Measurements from ENCODE around the gene RAB9A. TPM values are rescaled to one million over a fixed set of nuclear protein-coding genes. Genes with fewer than 3 reads are reported as not detected.

Gene RAB9A
- total and polyA plus RNA-seq, 2 experiments from 2014 or later: 33.7 to 36.3 TPM

GRCh38 chrX:13685126-13685763, 3.7 kb upstream of the RAB9A start:
- Histone ChIP-seq H3K27ac (no peak overlapping the region), H3K4me1 (ENCODE audit: low read depth) (peaks cover 1% of the 10 kb centered on the region), H3K27me3 (peaks cover 3% of the 10 kb centered on the region), H3K9me3 (ENCODE audit: low read depth) (no peaks in the 10 kb centered on the region), H3K4me3 (no peak overlapping the region), H3K36me3 (no peaks in the 10 kb centered on the region)
- TF ChIP-seq CTCF (IDR thresholded peaks at IDR 0.05; ENCODE audit: low read depth, low read length): no peak
- DNase-seq (ENCODE audit: low read depth in 1 of 2, low spot score in 1 of 2): no peak

GRCh38 chrX:13687203-13687602, 1.7 kb upstream of the RAB9A start:
- no peak for DNase-seq (ENCODE audit: low read depth in 1 of 2, low spot score in 1 of 2)

GRCh38 chrX:13688384-13688957, 457 bp upstream of the RAB9A start:
- no peaks in the 10 kb centered on the region for H3K36me3 ChIP-seq
- no peaks in the 10 kb centered on the region for H3K9me3 ChIP-seq (ENCODE audit: low read depth)
- peaks cover 16% of the 10 kb centered on the region for H3K4me1 ChIP-seq (ENCODE audit: low read depth)
- no peak for TF ChIP-seq CTCF (IDR thresholded peaks at IDR 0.05; ENCODE audit: low read depth, low read length)
- H3K27me3 ChIP-seq: peaks cover 3% of the 10 kb centered on the region
- H3K4me3 ChIP-seq: peak overlapping the region; percentile 64
- H3K27ac ChIP-seq: peak overlapping the region; percentile 96
- no peak for DNase-seq (ENCODE audit: low read depth in 1 of 2, low spot score in 1 of 2)

More at GRCh38 chrX:13687203-13687602, 1.7 kb upstream of the RAB9A start:
- Histone ChIP-seq H3K4me3 (no peak overlapping the region), H3K4me1 (ENCODE audit: low read depth) (peaks cover 6% of the 10 kb centered on the region), H3K27ac (no peak overlapping the region), H3K36me3 (no peaks in the 10 kb centered on the region), H3K27me3 (peaks cover 3% of the 10 kb centered on the region), H3K9me3 (ENCODE audit: low read depth) (no peaks in the 10 kb centered on the region)
- TF ChIP-seq CTCF (IDR thresholded peaks at IDR 0.05; ENCODE audit: low read depth, low read length): no peak

- Histone ChIP-seq H3K36me3 (no peaks in the 10 kb centered on the region), H3K27ac (peak overlapping the region; percentile 96), H3K4me3 (peak overlapping the region; percentile 64), H3K9me3 (ENCODE audit: low read depth) (no peaks in the 10 kb centered on the region), H3K4me1 (ENCODE audit: low read depth) (peaks cover 29% of the 10 kb centered on the region), H3K27me3 (peaks cover 3% of the 10 kb centered on the region)
- TF ChIP-seq CTCF (IDR thresholded peaks at IDR 0.05; ENCODE audit: low read depth, low read length): no peak
- DNase-seq (ENCODE audit: low read depth in 1 of 2, low spot score in 1 of 2): peak; percentile 27 to 36
These were observed 848 bp downstream of the RAB9A start for GRCh38 chrX:13689741-13690211.

- Histone ChIP-seq H3K27ac (no peak overlapping the region), H3K4me3 (no peak overlapping the region), H3K9me3 (ENCODE audit: low read depth) (no peaks in the 10 kb centered on the region), H3K4me1 (ENCODE audit: low read depth) (peaks cover 30% of the 10 kb centered on the region), H3K27me3 (peaks cover 3% of the 10 kb centered on the region), H3K36me3 (no peaks in the 10 kb centered on the region)
- TF ChIP-seq CTCF (IDR thresholded peaks at IDR 0.05; ENCODE audit: low read depth, low read length): no peak
- DNase-seq (ENCODE audit: low read depth in 1 of 2, low spot score in 1 of 2): no peak
These were observed 1.9 kb downstream of the RAB9A start for GRCh38 chrX:13690836-13691235.

All from cardiac muscle cell (in vitro differentiated cells and primary cell).